Kidney epithelial cell (primary cell): ENCODE data around the gene CTRB1. TPM values are rescaled to one million over a fixed set of nuclear protein-coding genes. Genes with fewer than 3 reads are reported as not detected.
A peak's percentile ranks its signal among the peaks of the same experiment; 100 is the strongest.
"Not testable (repeated sequence)": the region's sequence is repeated elsewhere in the genome, so short reads cannot be mapped to it uniquely, and the experiment has no call there.

Experiments used
- DNase-seq: peaks from one replicate; pipeline ENCODE4 v3.0.0-alpha.2; 2010; ENCODE audit warnings: low read depth
- H3K27me3 ChIP-seq: 2 replicates; pipeline ENCODE4 v1.6.0; 2011; ENCODE audit warnings: low read length; ENCODE audit not compliant: control insufficient read depth, insufficient read depth
- H3K36me3 ChIP-seq: 2 replicates; pipeline ENCODE4 v1.5.1; 2011; ENCODE audit warnings: low read length; ENCODE audit not compliant: control insufficient read depth, insufficient read depth
- H3K4me3 ChIP-seq: 2 replicates; pipeline ENCODE4 v1.5.1; 2011; ENCODE audit warnings: low read depth, mild to moderate bottlenecking, control low read depth, low read length
- total RNA-seq: library from RNA; depleted of rRNA; stranded (reverse); fragments of >200 nt; gene quantifications from 2 replicates; pipeline ENCODE4 v1.2.3, GENCODE V29; 2015
- TF ChIP-seq, protein P1 (sequence below): IDR thresholded peaks from 2 replicates; pipeline ENCODE4 v1.5.1; 2011; ENCODE audit warnings: mild to moderate bottlenecking, moderate library complexity, low read length, control low read depth, inconsistent platforms; ENCODE audit not compliant: insufficient read depth, poor library complexity, severe bottlenecking

CTRB1 gene
- total RNA-seq, 1 donor from 2014 or later: not detected

DNA sequence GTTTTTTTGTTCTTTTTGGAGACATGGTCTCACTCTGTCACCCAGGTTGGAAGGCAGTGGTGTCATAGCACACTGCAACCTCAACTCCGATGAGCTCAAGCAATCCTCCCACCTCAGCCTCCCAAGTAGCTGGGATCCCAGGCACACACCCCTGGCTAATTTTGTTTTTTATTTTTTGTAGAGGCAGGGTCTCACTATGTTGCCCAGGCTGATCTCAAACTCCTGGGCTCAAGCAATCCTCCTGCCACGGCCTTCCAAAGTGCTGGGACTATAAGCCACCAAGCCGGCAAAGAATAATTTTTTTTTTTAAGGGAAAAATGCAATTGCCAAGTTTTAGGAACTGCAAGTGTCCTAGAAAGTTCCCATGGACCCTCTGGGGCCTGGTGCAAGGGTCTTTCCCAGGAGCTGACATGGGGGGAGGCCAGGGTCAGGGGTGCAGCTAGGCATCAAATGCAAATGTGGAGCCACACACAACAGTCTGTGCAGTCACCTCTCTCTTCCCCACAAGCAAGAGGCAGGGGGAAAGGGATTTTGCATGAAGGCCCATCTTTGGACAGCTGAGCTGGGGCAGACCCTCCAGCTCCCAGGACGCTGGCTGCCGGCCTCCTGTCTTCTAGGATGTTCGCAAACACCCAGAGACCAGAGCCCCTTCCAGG is 52.8 kb downstream of the CTRB1 start:
- DNase-seq: no peak
- H3K27me3 ChIP-seq: no peaks in the 10 kb centered on the region
- no peaks in the 10 kb centered on the region for H3K36me3 ChIP-seq
- TF ChIP-seq, protein P1, sequence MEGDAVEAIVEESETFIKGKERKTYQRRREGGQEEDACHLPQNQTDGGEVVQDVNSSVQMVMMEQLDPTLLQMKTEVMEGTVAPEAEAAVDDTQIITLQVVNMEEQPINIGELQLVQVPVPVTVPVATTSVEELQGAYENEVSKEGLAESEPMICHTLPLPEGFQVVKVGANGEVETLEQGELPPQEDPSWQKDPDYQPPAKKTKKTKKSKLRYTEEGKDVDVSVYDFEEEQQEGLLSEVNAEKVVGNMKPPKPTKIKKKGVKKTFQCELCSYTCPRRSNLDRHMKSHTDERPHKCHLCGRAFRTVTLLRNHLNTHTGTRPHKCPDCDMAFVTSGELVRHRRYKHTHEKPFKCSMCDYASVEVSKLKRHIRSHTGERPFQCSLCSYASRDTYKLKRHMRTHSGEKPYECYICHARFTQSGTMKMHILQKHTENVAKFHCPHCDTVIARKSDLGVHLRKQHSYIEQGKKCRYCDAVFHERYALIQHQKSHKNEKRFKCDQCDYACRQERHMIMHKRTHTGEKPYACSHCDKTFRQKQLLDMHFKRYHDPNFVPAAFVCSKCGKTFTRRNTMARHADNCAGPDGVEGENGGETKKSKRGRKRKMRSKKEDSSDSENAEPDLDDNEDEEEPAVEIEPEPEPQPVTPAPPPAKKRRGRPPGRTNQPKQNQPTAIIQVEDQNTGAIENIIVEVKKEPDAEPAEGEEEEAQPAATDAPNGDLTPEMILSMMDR: no peak
- H3K4me3 ChIP-seq: no peak overlapping the region

DNA sequence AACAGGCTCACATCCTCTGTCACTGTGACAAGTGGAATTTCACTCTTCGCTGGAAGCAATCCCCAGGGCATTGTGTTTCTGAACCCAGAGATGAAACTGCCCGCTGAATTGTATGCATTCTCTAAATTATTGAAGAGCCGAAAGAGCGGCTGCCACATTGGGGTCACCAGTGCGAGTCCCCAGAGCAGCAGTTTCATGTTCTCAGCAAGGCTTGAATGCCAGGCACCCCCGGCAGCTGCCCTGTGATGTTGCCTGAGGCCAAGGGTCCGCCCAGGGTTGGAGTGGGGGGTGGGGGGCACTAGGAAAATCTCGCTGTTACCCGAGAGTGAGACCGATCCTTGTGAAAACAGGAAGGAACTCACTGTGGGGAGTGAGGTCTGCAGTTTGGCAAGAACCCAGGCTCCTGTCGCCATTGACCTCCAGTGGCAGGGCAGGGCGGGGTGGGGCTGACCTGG is 53.3 kb downstream of the CTRB1 start:
- Histone ChIP-seq H3K27me3 (no peaks in the 10 kb centered on the region), H3K4me3 (no peak overlapping the region), H3K36me3 (no peaks in the 10 kb centered on the region)
- TF ChIP-seq, protein P1: no peak
- DNase-seq: no peak

DNA sequence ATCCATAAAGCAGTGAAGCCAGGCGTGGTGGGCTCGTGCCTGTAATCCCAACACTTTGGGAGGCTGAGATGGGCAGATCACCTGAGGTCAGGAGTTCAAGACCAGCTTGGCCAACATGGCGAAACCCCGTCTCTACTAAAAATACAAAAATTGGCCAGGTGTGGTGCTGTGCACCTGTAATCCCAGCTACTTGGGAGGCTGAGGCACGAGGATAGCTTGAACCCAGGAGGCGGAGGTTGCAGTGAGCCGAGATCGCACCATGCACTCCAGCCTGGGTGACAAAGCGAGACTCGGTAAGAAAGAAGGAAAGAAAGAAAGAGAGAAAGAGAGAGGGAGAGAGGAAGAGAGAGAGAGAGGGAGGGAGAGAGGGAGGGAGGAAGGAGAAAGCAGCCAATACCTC is 53.8 kb downstream of the CTRB1 start:
- not testable (repeated sequence) for H3K4me3 ChIP-seq, H3K27me3 ChIP-seq, H3K36me3 ChIP-seq, DNase-seq

GRCh38 chr16:75273054-75273925 is 54.5 kb downstream of the CTRB1 start:
- TF ChIP-seq, protein P1: no peak
- no peaks in the 10 kb centered on the region for H3K27me3 ChIP-seq
- no peaks in the 10 kb centered on the region for H3K36me3 ChIP-seq
- no peak overlapping the region for H3K4me3 ChIP-seq
- peak; percentile 51 for DNase-seq

Other genes starting within 250 kb of the CTRB1 start
- 16.0 and 23.4 TPM in 2 replicates for gene WDR59, start 233.9 kb upstream of the CTRB1 start, total RNA-seq
- 18.6 and 31.3 TPM in 2 replicates for gene ZNRF1, start 220.0 kb upstream of the CTRB1 start, total RNA-seq
- 0.55 TPM in 1 of 2 replicates, not detected in the other for gene LDHD, start 102.2 kb upstream of the CTRB1 start, total RNA-seq
- 10.3 and 12.0 TPM in 2 replicates for gene ZFP1, start 70.5 kb upstream of the CTRB1 start, total RNA-seq
- not detected in 2 replicates for gene CTRB2, start 11.8 kb upstream of the CTRB1 start, total RNA-seq
- gene BCAR1, start 32.6 kb downstream of the CTRB1 start, total RNA-seq: 93.8 and 119 TPM in 2 replicates
- gene CFDP1, start 214.5 kb downstream of the CTRB1 start, total RNA-seq: 38.0 and 59.7 TPM in 2 replicates
- gene TMEM170A, start 245.7 kb downstream of the CTRB1 start, total RNA-seq: 29.1 and 30.2 TPM in 2 replicates